GM23338 (cell line): ENCODE data around the gene MTREX. TPM values are rescaled to one million over a fixed set of nuclear protein-coding genes. Genes with fewer than 3 reads are reported as not detected.
A peak's percentile ranks its signal among the peaks of the same experiment; 100 is the strongest.

ENCODE experiments used
- ATAC-seq: fragments of 200-7000 bp; cut with Tn5 transposase; 3 replicates; pipeline ENCODE4 v1.9.1; 2020
- DNase-seq: peaks from one replicate; pipeline ENCODE4 v3.0.0-alpha.2; 2015; ENCODE audit warnings: low spot score
- H2AFZ ChIP-seq: fragments of 200-600 bp; sonication (generic); 2 replicates; pipeline ENCODE4 v1.8.0; 2016; ENCODE audit warnings: antibody characterized with exemption, mild to moderate bottlenecking, moderate library complexity
- H3F3A ChIP-seq: fragments of 200-600 bp; sonication (generic); replicated peaks from 2 replicates; pipeline ENCODE4 v1.8.0; 2017; ENCODE audit warnings: antibody characterized with exemption, mixed run types, low read depth
- H3K27ac ChIP-seq: fragments of 200-600 bp; sonication (generic); 2 replicates; pipeline ENCODE4 v1.6.1; 2016; ENCODE audit warnings: low read depth
- H3K27me3 ChIP-seq: fragments of 200-600 bp; sonication (generic); 2 replicates; pipeline ENCODE4 v1.8.0; 2016; ENCODE audit warnings: mild to moderate bottlenecking, mixed run types, moderate library complexity; ENCODE audit not compliant: insufficient read depth
- H3K36me3 ChIP-seq: fragments of 200-600 bp; sonication (generic); 2 replicates; pipeline ENCODE4 v1.8.0; 2016; ENCODE audit warnings: mild to moderate bottlenecking; ENCODE audit not compliant: insufficient read depth
- H3K4me1 ChIP-seq: fragments of 200-600 bp; sonication (generic); 2 replicates; pipeline ENCODE4 v1.8.0; 2016; ENCODE audit warnings: mild to moderate bottlenecking, moderate library complexity; ENCODE audit not compliant: insufficient read depth
- H3K4me2 ChIP-seq: fragments of 200-600 bp; sonication (generic); 2 replicates; pipeline ENCODE4 v1.7.1; 2017; ENCODE audit warnings: mixed run types
- H3K4me3 ChIP-seq: fragments of 200-600 bp; sonication (generic); 2 replicates; pipeline ENCODE4 v1.6.1; 2016; ENCODE audit warnings: mixed run types
- H3K79me2 ChIP-seq: fragments of 200-600 bp; sonication (generic); replicated peaks from 2 replicates; pipeline ENCODE4 v1.8.0; 2017; ENCODE audit warnings: mild to moderate bottlenecking; ENCODE audit not compliant: insufficient read depth
- H3K9me2 ChIP-seq: fragments of 200-600 bp; sonication (generic); 2 replicates; pipeline ENCODE4 v1.8.0; 2017; ENCODE audit not compliant: insufficient read depth
- H4K20me1 ChIP-seq: fragments of 200-600 bp; sonication (generic); replicated peaks from 2 replicates; pipeline ENCODE4 v1.8.0; 2017; ENCODE audit warnings: mild to moderate bottlenecking; ENCODE audit not compliant: insufficient read depth
- H3K27ac Mint-ChIP-seq: 2 replicates; pipeline ENCODE4 v1.8.0; 2020; ENCODE audit warnings: inconsistent platforms, mild to moderate bottlenecking, moderate library complexity, mixed read lengths
- H3K27me3 Mint-ChIP-seq: 3 replicates; pipeline ENCODE4 v1.8.0; 2022; ENCODE audit warnings: low read depth, mild to moderate bottlenecking, moderate library complexity, mixed read lengths, inconsistent platforms; ENCODE audit not compliant: insufficient read depth, poor library complexity
- H3K36me3 Mint-ChIP-seq: 3 replicates; pipeline ENCODE4 v1.8.0; 2021; ENCODE audit warnings: low read depth, mild to moderate bottlenecking, inconsistent platforms, moderate library complexity, mixed read lengths
- H3K4me1 Mint-ChIP-seq: 3 replicates; pipeline ENCODE4 v1.8.0; 2020; ENCODE audit warnings: mild to moderate bottlenecking, inconsistent platforms, mixed read lengths
- H3K4me3 Mint-ChIP-seq: 3 replicates; pipeline ENCODE4 v1.8.0; 2021; ENCODE audit warnings: moderate library complexity, mild to moderate bottlenecking, inconsistent platforms, mixed read lengths
- H3K9me3 Mint-ChIP-seq: 3 replicates; pipeline ENCODE4 v1.8.0; 2020; ENCODE audit warnings: moderate library complexity, mild to moderate bottlenecking, inconsistent platforms, mixed read lengths
- CREB1 ChIP-seq: fragments of 250-450 bp; sonication (Bioruptor Pico); IDR thresholded peaks from 2 replicates; pipeline ENCODE4 v1.5.0; 2020; ENCODE audit warnings: low read depth, mild to moderate bottlenecking, moderate library complexity
- EZH2 ChIP-seq: fragments of 200-600 bp; sonication (generic); IDR thresholded peaks from one replicate; pipeline ENCODE4 v1.8.0; 2017; ENCODE audit warnings: antibody characterized with exemption, mild to moderate bottlenecking, low read depth; ENCODE audit not compliant: unreplicated experiment
- EZH2phosphoT487 ChIP-seq: fragments of 200-600 bp; sonication (generic); IDR thresholded peaks from one replicate; pipeline ENCODE4 v1.8.1; 2018; ENCODE audit warnings: antibody characterized with exemption; ENCODE audit not compliant: unreplicated experiment
- JUNB ChIP-seq: IDR thresholded peaks from one replicate; pipeline ENCODE4 v1.6.1; 2016; ENCODE audit warnings: antibody characterized with exemption; ENCODE audit not compliant: unreplicated experiment
- NANOG ChIP-seq: IDR thresholded peaks from 2 replicates; pipeline ENCODE4 v1.6.1; 2016; ENCODE audit warnings: antibody characterized with exemption, borderline replicate concordance
- STAT1 ChIP-seq: IDR thresholded peaks from one replicate; pipeline ENCODE4 v1.6.1; 2016; ENCODE audit warnings: antibody characterized with exemption; ENCODE audit not compliant: unreplicated experiment
- polyA plus RNA-seq: library from polyadenylated mRNA; unstranded; fragments of >200 nt; fragmentation: Nextera tagmentation; extraction: Ambion mirVana; gene quantifications from 2 replicates; pipeline ENCODE4 v1.2.1, GENCODE V29; 2016
- total RNA-seq: library from RNA; depleted of rRNA; stranded (reverse); fragments of >200 nt; shearing (Covaris generic); gene quantifications from 2 replicates; pipeline ENCODE4 v1.2.3, GENCODE V29; 2014
- TF ChIP-seq, protein P1 (sequence below): fragments of 250-450 bp; sonication (Bioruptor Pico); IDR thresholded peaks from 2 replicates; pipeline ENCODE4 v1.5.0; 2020; ENCODE audit warnings: mild to moderate bottlenecking, moderate library complexity
- TF ChIP-seq, protein P2 (sequence below): IDR thresholded peaks from 2 replicates; pipeline ENCODE4 v1.6.1; 2016; ENCODE audit warnings: antibody characterized with exemption
- TF ChIP-seq, protein P3 (sequence below): IDR thresholded peaks from one replicate; pipeline ENCODE4 v1.6.1; 2018; ENCODE audit warnings: antibody characterized with exemption; ENCODE audit not compliant: unreplicated experiment

MTREX gene
- total and polyA plus RNA-seq, 2 experiments from 2014 or later, result 47.5 to 94.9 TPM

DNA sequence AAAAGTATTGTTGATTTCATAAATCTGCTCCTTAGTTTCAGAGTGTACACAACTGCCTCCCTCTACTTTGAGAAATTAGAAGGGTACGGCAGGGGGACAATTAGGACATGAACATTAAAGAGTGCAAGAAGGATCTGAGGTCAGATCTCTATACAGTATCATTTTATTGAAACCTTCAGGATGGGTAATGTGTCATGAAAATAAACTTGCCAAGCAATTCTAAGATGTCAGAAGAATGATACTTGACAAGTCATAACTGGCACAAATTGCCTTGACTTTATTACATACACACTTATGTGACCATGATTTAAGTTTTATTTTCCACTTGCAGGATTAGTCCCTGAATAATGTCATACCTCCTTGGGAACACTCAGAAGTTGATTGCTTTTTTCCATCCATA is 134.2 kb downstream of the MTREX start:
- no peaks in the 10 kb centered on the region for H3K27me3 ChIP-seq
- H3K4me1 ChIP-seq, result peaks cover 29% of the 10 kb centered on the region
- no peak for TF ChIP-seq CREB1
- TF ChIP-seq EZH2phosphoT487, result no peak
- TF ChIP-seq, protein P1, sequence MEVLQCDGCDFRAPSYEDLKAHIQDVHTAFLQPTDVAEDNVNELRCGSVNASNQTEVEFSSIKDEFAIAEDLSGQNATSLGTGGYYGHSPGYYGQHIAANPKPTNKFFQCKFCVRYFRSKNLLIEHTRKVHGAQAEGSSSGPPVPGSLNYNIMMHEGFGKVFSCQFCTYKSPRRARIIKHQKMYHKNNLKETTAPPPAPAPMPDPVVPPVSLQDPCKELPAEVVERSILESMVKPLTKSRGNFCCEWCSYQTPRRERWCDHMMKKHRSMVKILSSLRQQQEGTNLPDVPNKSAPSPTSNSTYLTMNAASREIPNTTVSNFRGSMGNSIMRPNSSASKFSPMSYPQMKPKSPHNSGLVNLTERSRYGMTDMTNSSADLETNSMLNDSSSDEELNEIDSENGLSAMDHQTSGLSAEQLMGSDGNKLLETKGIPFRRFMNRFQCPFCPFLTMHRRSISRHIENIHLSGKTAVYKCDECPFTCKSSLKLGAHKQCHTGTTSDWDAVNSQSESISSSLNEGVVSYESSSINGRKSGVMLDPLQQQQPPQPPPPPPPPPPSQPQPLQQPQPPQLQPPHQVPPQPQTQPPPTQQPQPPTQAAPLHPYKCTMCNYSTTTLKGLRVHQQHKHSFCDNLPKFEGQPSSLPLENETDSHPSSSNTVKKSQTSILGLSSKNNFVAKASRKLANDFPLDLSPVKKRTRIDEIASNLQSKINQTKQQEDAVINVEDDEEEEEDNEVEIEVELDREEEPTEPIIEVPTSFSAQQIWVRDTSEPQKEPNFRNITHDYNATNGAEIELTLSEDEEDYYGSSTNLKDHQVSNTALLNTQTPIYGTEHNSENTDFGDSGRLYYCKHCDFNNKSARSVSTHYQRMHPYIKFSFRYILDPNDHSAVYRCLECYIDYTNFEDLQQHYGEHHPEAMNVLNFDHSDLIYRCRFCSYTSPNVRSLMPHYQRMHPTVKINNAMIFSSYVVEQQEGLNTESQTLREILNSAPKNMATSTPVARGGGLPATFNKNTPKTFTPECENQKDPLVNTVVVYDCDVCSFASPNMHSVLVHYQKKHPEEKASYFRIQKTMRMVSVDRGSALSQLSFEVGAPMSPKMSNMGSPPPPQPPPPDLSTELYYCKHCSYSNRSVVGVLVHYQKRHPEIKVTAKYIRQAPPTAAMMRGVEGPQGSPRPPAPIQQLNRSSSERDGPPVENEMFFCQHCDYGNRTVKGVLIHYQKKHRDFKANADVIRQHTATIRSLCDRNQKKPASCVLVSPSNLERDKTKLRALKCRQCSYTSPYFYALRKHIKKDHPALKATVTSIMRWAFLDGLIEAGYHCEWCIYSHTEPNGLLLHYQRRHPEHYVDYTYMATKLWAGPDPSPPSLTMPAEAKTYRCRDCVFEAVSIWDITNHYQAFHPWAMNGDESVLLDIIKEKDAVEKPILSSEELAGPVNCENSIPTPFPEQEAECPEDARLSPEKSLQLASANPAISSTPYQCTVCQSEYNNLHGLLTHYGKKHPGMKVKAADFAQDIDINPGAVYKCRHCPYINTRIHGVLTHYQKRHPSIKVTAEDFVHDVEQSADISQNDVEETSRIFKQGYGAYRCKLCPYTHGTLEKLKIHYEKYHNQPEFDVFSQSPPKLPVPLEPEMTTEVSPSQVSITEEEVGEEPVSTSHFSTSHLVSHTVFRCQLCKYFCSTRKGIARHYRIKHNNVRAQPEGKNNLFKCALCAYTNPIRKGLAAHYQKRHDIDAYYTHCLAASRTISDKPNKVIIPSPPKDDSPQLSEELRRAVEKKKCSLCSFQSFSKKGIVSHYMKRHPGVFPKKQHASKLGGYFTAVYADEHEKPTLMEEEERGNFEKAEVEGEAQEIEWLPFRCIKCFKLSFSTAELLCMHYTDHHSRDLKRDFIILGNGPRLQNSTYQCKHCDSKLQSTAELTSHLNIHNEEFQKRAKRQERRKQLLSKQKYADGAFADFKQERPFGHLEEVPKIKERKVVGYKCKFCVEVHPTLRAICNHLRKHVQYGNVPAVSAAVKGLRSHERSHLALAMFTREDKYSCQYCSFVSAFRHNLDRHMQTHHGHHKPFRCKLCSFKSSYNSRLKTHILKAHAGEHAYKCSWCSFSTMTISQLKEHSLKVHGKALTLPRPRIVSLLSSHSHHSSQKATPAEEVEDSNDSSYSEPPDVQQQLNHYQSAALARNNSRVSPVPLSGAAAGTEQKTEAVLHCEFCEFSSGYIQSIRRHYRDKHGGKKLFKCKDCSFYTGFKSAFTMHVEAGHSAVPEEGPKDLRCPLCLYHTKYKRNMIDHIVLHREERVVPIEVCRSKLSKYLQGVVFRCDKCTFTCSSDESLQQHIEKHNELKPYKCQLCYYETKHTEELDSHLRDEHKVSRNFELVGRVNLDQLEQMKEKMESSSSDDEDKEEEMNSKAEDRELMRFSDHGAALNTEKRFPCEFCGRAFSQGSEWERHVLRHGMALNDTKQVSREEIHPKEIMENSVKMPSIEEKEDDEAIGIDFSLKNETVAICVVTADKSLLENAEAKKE (CRISPR knock-in tag), result no peak
- no peak for TF ChIP-seq EZH2
- TF ChIP-seq, protein P2, sequence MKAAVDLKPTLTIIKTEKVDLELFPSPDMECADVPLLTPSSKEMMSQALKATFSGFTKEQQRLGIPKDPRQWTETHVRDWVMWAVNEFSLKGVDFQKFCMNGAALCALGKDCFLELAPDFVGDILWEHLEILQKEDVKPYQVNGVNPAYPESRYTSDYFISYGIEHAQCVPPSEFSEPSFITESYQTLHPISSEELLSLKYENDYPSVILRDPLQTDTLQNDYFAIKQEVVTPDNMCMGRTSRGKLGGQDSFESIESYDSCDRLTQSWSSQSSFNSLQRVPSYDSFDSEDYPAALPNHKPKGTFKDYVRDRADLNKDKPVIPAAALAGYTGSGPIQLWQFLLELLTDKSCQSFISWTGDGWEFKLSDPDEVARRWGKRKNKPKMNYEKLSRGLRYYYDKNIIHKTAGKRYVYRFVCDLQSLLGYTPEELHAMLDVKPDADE, result no peak
- H2AFZ ChIP-seq, result no peak overlapping the region
- peaks cover 29% of the 10 kb centered on the region for H3K36me3 Mint-ChIP-seq
- no peaks in the 10 kb centered on the region for H3K9me2 ChIP-seq
- H3F3A ChIP-seq, result no peaks in the 10 kb centered on the region; the same call in 1 of the 2 replicates
- no peak overlapping the region for H3K4me3 Mint-ChIP-seq
- DNase-seq (no peak), ATAC-seq (no peak)
- 0 out of 3 replicates have a peak, but pooled peaks cover 4% of the 10 kb centered on the region for H3K9me3 Mint-ChIP-seq
- H3K27ac ChIP-seq, result peak overlapping the region; percentile 81
- H3K79me2 ChIP-seq, result peaks cover 31% of the 10 kb centered on the region
- H3K27ac Mint-ChIP-seq, result no peak overlapping the region
- H3K36me3 ChIP-seq, result no peaks in the 10 kb centered on the region
- no peaks in the 10 kb centered on the region for H4K20me1 ChIP-seq
- H3K27me3 Mint-ChIP-seq, result peaks cover 4% of the 10 kb centered on the region
- no peak overlapping the region for H3K4me3 ChIP-seq
- no peak overlapping the region for H3K4me2 ChIP-seq
- H3K4me1 Mint-ChIP-seq, result peaks cover 42% of the 10 kb centered on the region

DNA sequence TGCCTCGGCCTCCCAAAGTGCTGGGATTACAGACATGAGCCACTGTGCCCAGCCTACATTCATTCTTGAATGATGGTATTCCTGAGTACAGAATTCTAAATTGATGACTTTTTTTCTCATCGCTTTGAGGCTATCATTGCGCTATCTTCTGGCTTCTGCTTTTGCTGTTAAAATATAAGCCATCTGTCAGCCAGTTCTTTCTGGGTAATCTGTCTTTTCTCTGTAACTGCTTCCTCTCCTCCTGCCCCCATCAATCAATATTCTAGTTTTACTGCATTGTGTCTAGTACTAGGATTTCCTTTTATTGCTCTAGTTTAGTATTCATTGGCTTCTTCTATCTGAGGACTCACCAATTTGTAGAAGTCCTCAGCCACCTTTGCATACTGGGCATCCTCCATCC is 138.0 kb downstream of the MTREX start:
- no peak overlapping the region for H2AFZ ChIP-seq
- Mint-ChIP-seq H3K4me3 (no peak overlapping the region), H3K27me3 (peaks cover 3% of the 10 kb centered on the region), H3K4me1 (peaks cover 19% of the 10 kb centered on the region), H3K9me3 (no peaks in the 10 kb centered on the region), H3K27ac (no peak overlapping the region), H3K36me3 (peaks cover 4% of the 10 kb centered on the region; the same call in 2 of the 3 replicates)
- H3K4me1 ChIP-seq, result peaks cover 18% of the 10 kb centered on the region
- no peak overlapping the region for H3K27ac ChIP-seq
- peaks cover 45% of the 10 kb centered on the region for H3K79me2 ChIP-seq
- no peak overlapping the region for H3K4me2 ChIP-seq
- no peaks in the 10 kb centered on the region for H3K9me2 ChIP-seq
- DNase-seq (no peak), ATAC-seq (no peak)
- H3K4me3 ChIP-seq, result no peak overlapping the region
- H3K36me3 ChIP-seq, result no peaks in the 10 kb centered on the region
- no peaks in the 10 kb centered on the region for H3K27me3 ChIP-seq
- H3F3A ChIP-seq, result no peaks in the 10 kb centered on the region; the same call in 1 of the 2 replicates
- no peaks in the 10 kb centered on the region for H4K20me1 ChIP-seq
- TF ChIP-seq NANOG (no peak), STAT1 (no peak), CREB1 (no peak), JUNB (no peak)
- TF ChIP-seq, protein P3, sequence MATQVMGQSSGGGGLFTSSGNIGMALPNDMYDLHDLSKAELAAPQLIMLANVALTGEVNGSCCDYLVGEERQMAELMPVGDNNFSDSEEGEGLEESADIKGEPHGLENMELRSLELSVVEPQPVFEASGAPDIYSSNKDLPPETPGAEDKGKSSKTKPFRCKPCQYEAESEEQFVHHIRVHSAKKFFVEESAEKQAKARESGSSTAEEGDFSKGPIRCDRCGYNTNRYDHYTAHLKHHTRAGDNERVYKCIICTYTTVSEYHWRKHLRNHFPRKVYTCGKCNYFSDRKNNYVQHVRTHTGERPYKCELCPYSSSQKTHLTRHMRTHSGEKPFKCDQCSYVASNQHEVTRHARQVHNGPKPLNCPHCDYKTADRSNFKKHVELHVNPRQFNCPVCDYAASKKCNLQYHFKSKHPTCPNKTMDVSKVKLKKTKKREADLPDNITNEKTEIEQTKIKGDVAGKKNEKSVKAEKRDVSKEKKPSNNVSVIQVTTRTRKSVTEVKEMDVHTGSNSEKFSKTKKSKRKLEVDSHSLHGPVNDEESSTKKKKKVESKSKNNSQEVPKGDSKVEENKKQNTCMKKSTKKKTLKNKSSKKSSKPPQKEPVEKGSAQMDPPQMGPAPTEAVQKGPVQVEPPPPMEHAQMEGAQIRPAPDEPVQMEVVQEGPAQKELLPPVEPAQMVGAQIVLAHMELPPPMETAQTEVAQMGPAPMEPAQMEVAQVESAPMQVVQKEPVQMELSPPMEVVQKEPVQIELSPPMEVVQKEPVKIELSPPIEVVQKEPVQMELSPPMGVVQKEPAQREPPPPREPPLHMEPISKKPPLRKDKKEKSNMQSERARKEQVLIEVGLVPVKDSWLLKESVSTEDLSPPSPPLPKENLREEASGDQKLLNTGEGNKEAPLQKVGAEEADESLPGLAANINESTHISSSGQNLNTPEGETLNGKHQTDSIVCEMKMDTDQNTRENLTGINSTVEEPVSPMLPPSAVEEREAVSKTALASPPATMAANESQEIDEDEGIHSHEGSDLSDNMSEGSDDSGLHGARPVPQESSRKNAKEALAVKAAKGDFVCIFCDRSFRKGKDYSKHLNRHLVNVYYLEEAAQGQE, result no peak
